GM21786 (cell line): ENCODE data around the gene LRWD1.
"Not testable (repeated sequence)": the region's sequence is repeated elsewhere in the genome, so short reads cannot be mapped to it uniquely, and the experiment has no call there.

Experiments used
- ATAC-seq: cut with Tn5 transposase; IDR thresholded peaks from one replicate; pipeline ENCODE4 v1.9.1; 2021; ENCODE audit not compliant: unreplicated experiment

The LRWD1 gene

GRCh38 chr7:102439963-102440795, 24.6 kb upstream of the LRWD1 start:
- ATAC-seq, result no peak

- ATAC-seq, result peak; percentile 44
Measured at GRCh38 chr7:102444961-102445673, 19.7 kb upstream of the LRWD1 start.

DNA sequence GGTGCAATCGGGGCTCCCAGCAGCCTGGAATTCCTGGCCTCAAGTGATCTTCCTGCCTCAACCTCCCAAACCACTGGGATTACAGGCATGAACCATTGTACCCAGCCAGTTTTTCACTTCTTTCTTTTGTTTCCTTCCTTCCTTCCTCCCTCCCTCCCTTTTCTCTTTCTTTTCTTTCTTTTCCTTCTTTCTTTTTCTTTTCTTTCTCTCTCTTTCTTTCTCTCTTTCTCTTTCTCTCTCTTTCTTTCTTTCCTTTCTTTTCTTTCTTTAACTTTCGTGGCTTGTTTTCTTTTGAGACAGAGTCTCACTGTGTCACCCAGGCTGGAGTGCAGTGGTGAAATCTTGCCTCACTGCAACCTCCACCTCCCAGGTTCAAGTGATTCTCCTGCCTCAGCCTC, 19.1 kb upstream of the LRWD1 start:
- no peak for ATAC-seq

DNA sequence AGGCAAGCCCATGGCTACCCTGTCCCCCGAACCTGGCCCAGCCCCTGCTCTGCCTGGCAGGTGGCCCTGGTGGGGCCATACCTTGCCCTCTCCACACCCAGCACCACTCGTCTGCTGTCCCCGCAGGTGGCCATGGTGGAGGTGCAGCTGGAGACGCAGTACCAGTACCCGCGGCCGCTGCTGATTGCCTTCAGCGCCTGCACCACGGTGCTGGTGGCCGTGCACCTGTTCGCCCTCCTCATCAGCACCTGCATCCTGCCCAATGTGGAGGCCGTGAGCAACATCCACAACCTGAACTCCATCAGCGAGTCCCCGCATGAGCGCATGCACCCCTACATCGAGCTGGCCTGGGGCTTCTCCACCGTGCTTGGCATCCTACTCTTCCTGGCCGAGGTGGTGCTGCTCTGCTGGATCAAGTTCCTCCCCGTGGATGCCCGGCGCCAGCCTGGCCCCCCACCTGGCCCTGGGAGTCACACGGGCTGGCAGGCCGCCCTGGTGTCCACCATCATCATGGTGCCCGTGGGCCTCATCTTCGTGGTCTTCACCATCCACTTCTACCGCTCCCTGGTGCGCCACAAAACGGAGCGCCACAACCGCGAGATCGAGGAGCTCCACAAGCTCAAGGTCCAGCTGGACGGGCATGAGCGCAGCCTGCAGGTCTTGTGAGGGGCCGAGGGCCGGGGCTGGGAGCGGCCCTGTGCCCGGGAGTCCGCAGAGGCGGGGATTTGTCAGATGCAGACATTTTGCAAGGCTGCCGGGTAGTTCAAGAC, 18.2 kb upstream of the LRWD1 start:
- no peak for ATAC-seq

DNA sequence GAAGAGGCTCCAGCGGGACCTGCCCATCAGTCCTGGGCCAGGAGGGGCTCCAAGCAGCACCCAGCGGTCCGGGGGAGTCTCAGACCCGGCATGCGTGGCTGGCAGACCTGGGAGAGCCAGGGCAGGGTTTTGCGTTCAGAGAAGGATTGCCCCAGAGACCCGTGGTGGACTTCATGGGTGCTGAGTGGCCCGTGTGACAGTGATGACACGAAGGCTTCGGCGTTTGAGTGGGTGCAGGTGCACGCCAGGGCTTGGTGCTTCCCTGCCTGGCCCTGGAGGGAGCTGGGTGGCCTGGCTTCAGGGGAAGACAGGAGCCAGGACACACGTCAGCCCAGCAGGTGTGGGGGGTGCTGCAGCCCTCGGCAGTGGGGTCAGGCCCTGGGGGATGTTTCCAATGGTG, 17.5 kb upstream of the LRWD1 start:
- no peak for ATAC-seq

DNA sequence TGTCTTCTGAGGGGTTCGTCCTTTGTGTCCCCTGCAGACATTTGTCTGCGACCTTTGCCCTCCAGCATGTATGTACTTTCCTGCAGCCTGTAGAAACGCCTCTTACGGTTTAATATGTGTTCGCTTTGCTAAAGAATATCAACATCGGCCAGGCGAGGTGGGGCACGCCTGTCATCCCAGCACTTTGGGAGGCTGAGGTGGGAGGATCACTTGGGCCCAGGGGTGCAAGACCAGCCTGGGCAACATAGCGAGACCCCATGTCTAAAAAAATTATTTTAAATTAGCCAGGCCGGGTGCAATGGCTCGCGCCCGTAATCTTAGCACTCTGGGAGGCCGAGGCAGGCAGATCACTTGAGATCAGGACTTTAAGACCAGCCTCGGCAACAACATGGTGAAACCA, 15.6 kb upstream of the LRWD1 start:
- ATAC-seq, result no peak

DNA sequence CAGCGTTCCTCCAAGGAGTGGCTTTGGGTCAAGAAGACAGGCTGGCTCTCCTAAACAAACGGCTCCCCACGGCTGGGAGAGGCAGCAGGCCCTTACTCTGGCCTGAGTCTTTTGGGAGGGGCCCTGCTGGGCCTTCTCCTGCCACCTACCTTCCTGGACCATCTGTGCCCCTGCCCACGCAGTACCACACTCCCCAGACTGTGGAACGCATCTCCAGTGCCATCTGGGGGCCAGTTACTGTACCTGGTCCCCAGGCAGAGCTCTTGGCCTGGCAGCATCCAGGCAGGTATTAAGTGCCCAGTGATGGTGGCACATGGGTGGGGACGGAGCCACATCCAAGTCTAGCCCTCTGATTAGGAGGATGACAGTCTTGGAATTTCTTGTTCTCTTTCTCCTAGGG, 14.5 kb upstream of the LRWD1 start:
- ATAC-seq, result no peak

GRCh38 chr7:102451371-102452054, 13.3 kb upstream of the LRWD1 start:
- no peak for ATAC-seq

DNA sequence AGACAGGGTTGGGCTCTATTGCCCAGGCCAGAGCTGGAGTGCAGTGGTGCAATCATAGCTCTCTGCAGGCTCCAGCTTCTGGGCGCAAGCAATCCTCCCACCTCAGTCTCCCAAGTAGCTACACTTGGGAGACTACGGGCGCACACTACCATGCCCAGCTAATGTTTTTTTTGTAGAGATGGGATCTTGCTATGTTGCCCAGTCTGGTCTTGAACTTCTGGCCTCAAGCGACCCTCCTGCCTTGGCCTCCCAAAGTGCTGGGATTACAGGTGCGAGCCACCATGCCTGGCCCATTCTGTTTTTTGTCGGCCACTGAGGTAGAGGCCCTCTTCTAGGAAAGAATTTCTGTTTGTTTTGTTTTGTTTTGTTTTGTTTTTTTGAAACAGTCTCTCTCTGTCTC, 12.3 kb upstream of the LRWD1 start:
- ATAC-seq, result no peak

DNA sequence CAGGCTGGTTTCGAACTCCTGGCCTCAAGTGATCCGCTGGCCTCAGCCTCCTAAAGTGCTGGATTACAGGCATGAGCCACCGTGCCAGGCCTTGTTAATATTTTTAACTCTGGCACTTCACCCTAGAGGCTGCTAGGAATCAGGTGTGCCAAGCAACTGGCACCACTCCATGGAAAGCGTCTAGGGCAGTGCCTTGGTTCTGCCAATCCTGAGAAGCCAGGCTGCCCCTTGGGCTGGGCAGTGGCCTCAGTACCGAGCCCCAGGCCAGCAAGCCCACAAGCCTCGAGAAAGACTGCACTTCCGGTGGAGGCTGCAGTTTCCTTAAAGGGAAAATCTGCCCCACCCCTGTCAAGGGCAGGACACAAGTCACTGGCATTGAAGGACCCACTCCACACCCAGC, 11.5 kb upstream of the LRWD1 start:
- no peak for ATAC-seq

- no peak for ATAC-seq
Measured at GRCh38 chr7:102454468-102454867, 10.3 kb upstream of the LRWD1 start.

- ATAC-seq, result not testable (repeated sequence)
Measured at GRCh38 chr7:102454932-102455331, 9.9 kb upstream of the LRWD1 start.

DNA sequence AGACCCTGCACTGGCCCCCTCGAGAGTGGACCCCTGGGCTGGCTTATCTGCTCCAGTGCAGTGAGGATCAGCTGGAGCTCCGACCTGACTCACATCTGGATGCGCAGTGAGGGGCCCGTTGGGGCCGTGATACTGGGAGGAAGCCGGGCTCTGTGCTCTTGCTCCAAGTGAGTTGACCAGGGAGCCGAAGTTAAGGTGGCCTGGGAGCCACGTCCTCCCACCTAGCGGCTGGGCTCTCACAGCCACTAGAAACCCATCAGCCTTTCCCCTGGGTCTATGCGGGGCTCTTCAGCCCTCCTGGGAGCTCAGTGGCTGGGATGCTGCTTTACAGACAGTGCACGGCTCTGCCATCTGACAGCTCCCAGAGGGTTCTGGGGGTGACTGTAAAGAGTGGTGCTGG, 9.2 kb upstream of the LRWD1 start:
- no peak for ATAC-seq

GRCh38 chr7:102456327-102456726, 8.5 kb upstream of the LRWD1 start:
- no peak for ATAC-seq

GRCh38 chr7:102457352-102457924, 7.3 kb upstream of the LRWD1 start:
- no peak for ATAC-seq

DNA sequence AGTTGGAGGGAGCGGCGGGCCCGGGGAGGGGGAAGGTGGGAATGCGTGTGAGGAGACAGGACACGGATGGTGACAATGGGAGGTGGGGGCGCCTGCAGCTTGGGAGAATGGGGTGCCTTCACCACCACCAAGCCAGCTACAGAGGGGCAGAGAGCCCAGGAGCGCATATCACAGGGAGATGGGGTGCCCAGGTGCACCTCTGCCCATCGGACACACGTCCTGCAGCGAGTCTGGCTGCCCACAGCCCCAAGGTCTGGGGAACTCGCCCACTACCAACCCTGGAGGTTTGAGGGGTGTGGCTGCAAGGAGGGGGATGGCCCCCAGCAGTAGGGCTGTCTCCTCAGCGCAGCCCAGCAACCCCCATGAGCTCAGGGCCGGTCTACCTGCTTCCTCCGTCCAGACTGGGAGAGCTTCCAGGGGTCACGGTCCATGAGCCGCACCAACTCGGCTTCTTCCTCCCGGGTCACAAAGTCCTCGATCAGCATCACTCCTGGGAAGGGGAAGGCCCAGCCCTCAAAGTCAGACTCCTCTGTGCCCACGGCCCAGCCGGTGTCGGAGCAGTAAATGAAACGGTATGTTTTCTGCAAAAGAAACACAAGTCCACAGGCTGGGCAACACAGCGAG, 5.5 kb upstream of the LRWD1 start:
- ATAC-seq, result no peak

GRCh38 chr7:102460467-102460866, 4.3 kb upstream of the LRWD1 start:
- no peak for ATAC-seq

GRCh38 chr7:102463841-102464576, 775 bp upstream of the LRWD1 start:
- ATAC-seq, result no peak

GRCh38 chr7:102466097-102466496, 1.3 kb downstream of the LRWD1 start:
- no peak for ATAC-seq
